Measurements from ENCODE around the gene KMT5C.

GRCh38 chr19:55322204-55322885, 17.3 kb upstream of the KMT5C start:
- TF ChIP-seq, protein P1, sequence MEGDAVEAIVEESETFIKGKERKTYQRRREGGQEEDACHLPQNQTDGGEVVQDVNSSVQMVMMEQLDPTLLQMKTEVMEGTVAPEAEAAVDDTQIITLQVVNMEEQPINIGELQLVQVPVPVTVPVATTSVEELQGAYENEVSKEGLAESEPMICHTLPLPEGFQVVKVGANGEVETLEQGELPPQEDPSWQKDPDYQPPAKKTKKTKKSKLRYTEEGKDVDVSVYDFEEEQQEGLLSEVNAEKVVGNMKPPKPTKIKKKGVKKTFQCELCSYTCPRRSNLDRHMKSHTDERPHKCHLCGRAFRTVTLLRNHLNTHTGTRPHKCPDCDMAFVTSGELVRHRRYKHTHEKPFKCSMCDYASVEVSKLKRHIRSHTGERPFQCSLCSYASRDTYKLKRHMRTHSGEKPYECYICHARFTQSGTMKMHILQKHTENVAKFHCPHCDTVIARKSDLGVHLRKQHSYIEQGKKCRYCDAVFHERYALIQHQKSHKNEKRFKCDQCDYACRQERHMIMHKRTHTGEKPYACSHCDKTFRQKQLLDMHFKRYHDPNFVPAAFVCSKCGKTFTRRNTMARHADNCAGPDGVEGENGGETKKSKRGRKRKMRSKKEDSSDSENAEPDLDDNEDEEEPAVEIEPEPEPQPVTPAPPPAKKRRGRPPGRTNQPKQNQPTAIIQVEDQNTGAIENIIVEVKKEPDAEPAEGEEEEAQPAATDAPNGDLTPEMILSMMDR (IDR thresholded peaks at IDR 0.05), result no peak
- TF ChIP-seq POLR2AphosphoS5 (IDR thresholded peaks at IDR 0.05), result no peak

Data from suprapubic skin (tissue), 3 donors.